ENCODE measurements around the gene RCOR3. TPM values are rescaled to one million over a fixed set of nuclear protein-coding genes. Genes with fewer than 3 reads are reported as not detected.

The RCOR3 gene
- total RNA-seq, 5 donors from 2014 or later (not counting 1 experiment from before 2014, with no cell fraction given), result 58.2 to 72.4 (median 62.2) TPM

GRCh38 chr1:211324992-211325775 lies 66.0 kb downstream of the RCOR3 start:
- H3K36me3 ChIP-seq (ENCODE audit: control insufficient read depth in 2 of 2, extremely low read depth in 1 of 2, insufficient read depth in 1 of 2, low read length in 1 of 2), result no peaks in the 10 kb centered on the region
- DNase-seq, result peak in 1 of 35 experiments; percentile 21
- no peak overlapping the region for H3K27ac ChIP-seq (ENCODE audit: low read length)
- ATAC-seq (replicated peaks in 1 of 4), result no peak
- H3K4me3 ChIP-seq (ENCODE audit: control insufficient read depth in 1 of 2, extremely low read depth in 1 of 2, low read length in 1 of 2), result no peak overlapping the region
- POLR2A ChIA-PET, result interaction anchor here (0.6 kb wide), 3 partner anchors 14 to 81 kb away, joined by 3 to 5 read pairs (median 5); no protein-coding TSS in a partner anchor
- peaks cover 48 to 58% (median 52%) of the 10 kb centered on the region in 3 donors for H3K4me1 Mint-ChIP-seq
- H3K9me3 ChIP-seq, result no peaks in the 10 kb centered on the region
- CTCF ChIA-PET, result interaction anchor here (0.5 to 3.9 kb wide), 16 partner anchors 12 to 1689 kb away, joined by 3 to 34 read pairs (median 4); no protein-coding TSS in a partner anchor
- WGBS (ENCODE audit: insufficient coverage), result 80% methylated on average over 2 of the region's 12 CpGs
- no peaks in the 10 kb centered on the region for H3K9me3 Mint-ChIP-seq
- H3K36me3 Mint-ChIP-seq, result no peaks in the 10 kb centered on the region
- H3K27me3 Mint-ChIP-seq, result no peaks in the 10 kb centered on the region
- no peaks in the 10 kb centered on the region for H3K27me3 ChIP-seq (replicated peaks in 1 of 2; ENCODE audit: control insufficient read depth in 2 of 2, extremely low read depth in 1 of 2, insufficient read depth in 2 of 2, low read length in 1 of 2)
- peaks cover 21 to 52% of the 10 kb centered on the region in 2 experiments for H3K4me1 ChIP-seq (ENCODE audit: control insufficient read depth in 1 of 2, extremely low read depth in 1 of 2, insufficient read depth in 2 of 2, low read length in 2 of 2)
- peak overlapping the region; percentile 87 to 95 (median 92) for H3K4me3 Mint-ChIP-seq
- H3K27ac Mint-ChIP-seq, result peak overlapping the region; percentile 98 to 99

- Mint-ChIP-seq H3K36me3 (no peaks in the 10 kb centered on the region), H3K27ac (peak overlapping the region; percentile 98 to 99), H3K4me1 (peaks cover 56 to 62% (median 58%) of the 10 kb centered on the region in 3 donors), H3K27me3 (no peaks in the 10 kb centered on the region), H3K9me3 (no peaks in the 10 kb centered on the region), H3K4me3 (peak overlapping the region; percentile 87 to 95 (median 92))
- ATAC-seq (replicated peaks in 1 of 4), result no peak
- WGBS (ENCODE audit: insufficient coverage), result 46% methylated on average over 5 of the region's 8 CpGs
- Histone ChIP-seq H3K4me3 (ENCODE audit: control insufficient read depth in 1 of 2, extremely low read depth in 1 of 2, low read length in 1 of 2) (peak overlapping the region; percentile 91 to 93), H3K9me3 (no peaks in the 10 kb centered on the region), H3K27me3 (replicated peaks in 1 of 2; ENCODE audit: control insufficient read depth in 2 of 2, extremely low read depth in 1 of 2, insufficient read depth in 2 of 2, low read length in 1 of 2) (no peaks in the 10 kb centered on the region), H3K4me1 (ENCODE audit: control insufficient read depth in 1 of 2, extremely low read depth in 1 of 2, insufficient read depth in 2 of 2, low read length in 2 of 2) (peaks cover 27 to 61% of the 10 kb centered on the region in 2 experiments), H3K36me3 (ENCODE audit: control insufficient read depth in 2 of 2, extremely low read depth in 1 of 2, insufficient read depth in 1 of 2, low read length in 1 of 2) (no peaks in the 10 kb centered on the region), H3K27ac (ENCODE audit: low read length) (peak overlapping the region; percentile 84)
- DNase-seq, result no peak
- CTCF ChIA-PET, result interaction anchor here in 1 of 2 donors (0.6 to 3.9 kb wide), 4 partner anchors 150 to 927 kb away, joined by 4 to 34 read pairs (median 5); no protein-coding TSS in a partner anchor
- POLR2A ChIA-PET, result no interaction called here
Measured at GRCh38 chr1:211326140-211326527, 67.0 kb downstream of the RCOR3 start.

GRCh38 chr1:211326528-211327345 lies 67.6 kb downstream of the RCOR3 start, which contains the start of gene TRAF5:
TRAF5 (plus strand) TSS chr1:211326833; CDS start chr1:211353240, 26,407 bp downstream.
- WGBS (ENCODE audit: insufficient coverage), result under 1% methylated on average over 90 of the region's 91 CpGs
- H3K4me1 ChIP-seq (ENCODE audit: control insufficient read depth in 1 of 2, extremely low read depth in 1 of 2, insufficient read depth in 2 of 2, low read length in 2 of 2), result peaks cover 27 to 65% of the 10 kb centered on the region in 2 experiments

GRCh38 chr1:211327346-211327921 lies 68.3 kb downstream of the RCOR3 start:
- Mint-ChIP-seq H3K4me1 (peaks cover 66 to 74% (median 71%) of the 10 kb centered on the region in 3 donors), H3K4me3 (peak overlapping the region; percentile 92 to 95 (median 95)), H3K9me3 (no peaks in the 10 kb centered on the region), H3K27ac (peak overlapping the region; percentile 91 to 92), H3K27me3 (no peaks in the 10 kb centered on the region), H3K36me3 (no peaks in the 10 kb centered on the region)
- H3K4me1 ChIP-seq (ENCODE audit: control insufficient read depth in 1 of 2, extremely low read depth in 1 of 2, insufficient read depth in 2 of 2, low read length in 2 of 2), result peaks cover 31 to 72% of the 10 kb centered on the region in 2 experiments
- ATAC-seq (replicated peaks in 1 of 4), result peak; percentile 44 to 68 (median 52)
- H3K9me3 ChIP-seq, result no peaks in the 10 kb centered on the region
- ChIA-PET POLR2A (interaction anchor here in 1 of 2 donors (0.6 to 1.8 kb wide), 3 partner anchors 9 to 151 kb away, joined by 3 to 7 read pairs (median 4); no protein-coding TSS in a partner anchor), CTCF (interaction anchor here (0.8 to 2.3 kb wide), 7 partner anchors 20 to 187 kb away, joined by 3 to 9 read pairs (median 4); no protein-coding TSS in a partner anchor)
- H3K4me3 ChIP-seq (ENCODE audit: control insufficient read depth in 1 of 2, extremely low read depth in 1 of 2, low read length in 1 of 2), result peak overlapping the region; percentile 91 to 93
- no peaks in the 10 kb centered on the region for H3K36me3 ChIP-seq (ENCODE audit: control insufficient read depth in 2 of 2, extremely low read depth in 1 of 2, insufficient read depth in 1 of 2, low read length in 1 of 2)
- peak overlapping the region; percentile 84 for H3K27ac ChIP-seq (ENCODE audit: low read length)
- peak in 22 of 35 experiments; percentile 21 to 61 (median 36) for DNase-seq
- 0% methylated on average over 11 of the region's 16 CpGs for WGBS (ENCODE audit: insufficient coverage)
- H3K27me3 ChIP-seq (replicated peaks in 1 of 2; ENCODE audit: control insufficient read depth in 2 of 2, extremely low read depth in 1 of 2, insufficient read depth in 2 of 2, low read length in 1 of 2), result no peaks in the 10 kb centered on the region

More at GRCh38 chr1:211326528-211327345, 67.6 kb downstream of the RCOR3 start, which contains the start of gene TRAF5:
- ChIA-PET CTCF (interaction anchor here (0.6 to 3.9 kb wide), 9 partner anchors 21 to 852 kb away, joined by 3 to 34 read pairs (median 4); no protein-coding TSS in a partner anchor), POLR2A (interaction anchor here in 1 of 2 donors (1.0 to 1.8 kb wide), 2 partner anchors 10 to 151 kb away, joined by 4 to 7 read pairs; no protein-coding TSS in a partner anchor)
- peaks cover 59 to 67% (median 64%) of the 10 kb centered on the region in 3 donors for H3K4me1 Mint-ChIP-seq
- H3K27ac ChIP-seq (ENCODE audit: low read length), result peak within 1 kb of the TSS; percentile 84
- DNase-seq (peak in 22 of 35 experiments; percentile 18 to 66 (median 35)), ATAC-seq (replicated peaks in 1 of 4) (peak; percentile 39 to 58 (median 46))
- H3K27me3 ChIP-seq (replicated peaks in 1 of 2; ENCODE audit: control insufficient read depth in 2 of 2, extremely low read depth in 1 of 2, insufficient read depth in 2 of 2, low read length in 1 of 2), result no peaks in the 10 kb centered on the region
- H3K9me3 Mint-ChIP-seq, result no peaks in the 10 kb centered on the region
- H3K36me3 Mint-ChIP-seq, result no peaks in the 10 kb centered on the region
- H3K36me3 ChIP-seq (ENCODE audit: control insufficient read depth in 2 of 2, extremely low read depth in 1 of 2, insufficient read depth in 1 of 2, low read length in 1 of 2), result no peaks in the 10 kb centered on the region
- peak within 1 kb of the TSS; percentile 91 to 93 for H3K4me3 ChIP-seq (ENCODE audit: control insufficient read depth in 1 of 2, extremely low read depth in 1 of 2, low read length in 1 of 2)
- no peaks in the 10 kb centered on the region for H3K27me3 Mint-ChIP-seq
- H3K27ac Mint-ChIP-seq, result peak within 1 kb of the TSS; percentile 98 to 99
- H3K9me3 ChIP-seq, result no peaks in the 10 kb centered on the region
- H3K4me3 Mint-ChIP-seq, result peak within 1 kb of the TSS; percentile 92 to 95 (median 95)

GRCh38 chr1:211328084-211328694 lies 69.0 kb downstream of the RCOR3 start:
- Mint-ChIP-seq H3K4me3 (peak overlapping the region; percentile 92 to 95 (median 95)), H3K27me3 (no peaks in the 10 kb centered on the region), H3K27ac (peak overlapping the region; percentile 91 to 92), H3K36me3 (no peaks in the 10 kb centered on the region), H3K9me3 (no peaks in the 10 kb centered on the region), H3K4me1 (peaks cover 74 to 82% (median 78%) of the 10 kb centered on the region in 3 donors)
- Histone ChIP-seq H3K27ac (ENCODE audit: low read length) (peak overlapping the region; percentile 84), H3K4me1 (ENCODE audit: control insufficient read depth in 1 of 2, extremely low read depth in 1 of 2, insufficient read depth in 2 of 2, low read length in 2 of 2) (peaks cover 33 to 73% of the 10 kb centered on the region in 2 experiments), H3K36me3 (ENCODE audit: control insufficient read depth in 2 of 2, extremely low read depth in 1 of 2, insufficient read depth in 1 of 2, low read length in 1 of 2) (no peaks in the 10 kb centered on the region), H3K4me3 (ENCODE audit: control insufficient read depth in 1 of 2, extremely low read depth in 1 of 2, low read length in 1 of 2) (peak overlapping the region; percentile 91 to 93), H3K9me3 (no peaks in the 10 kb centered on the region), H3K27me3 (replicated peaks in 1 of 2; ENCODE audit: control insufficient read depth in 2 of 2, extremely low read depth in 1 of 2, insufficient read depth in 2 of 2, low read length in 1 of 2) (no peaks in the 10 kb centered on the region)
- CTCF ChIA-PET, result interaction anchor here (0.8 to 2.3 kb wide), 6 partner anchors 26 to 186 kb away, joined by 3 to 9 read pairs (median 3); no protein-coding TSS in a partner anchor
- whole genome bisulfite sequencing (ENCODE audit: insufficient coverage), result 51% methylated on average over 7 of the region's 11 CpGs
- ATAC-seq (replicated peaks in 1 of 4), result no peak
- DNase-seq, result peak in 1 of 35 experiments; percentile 18
- POLR2A ChIA-PET, result interaction anchor here in 1 of 2 donors (0.5 to 1.8 kb wide), 2 partner anchors 8 to 99 kb away, joined by 3 to 7 read pairs; no protein-coding TSS in a partner anchor

All from T-cell (primary cell).